Esophagus muscularis mucosa (tissue), 4 donors: Measurements from ENCODE around the gene KDM5C. TPM values are rescaled to one million over a fixed set of nuclear protein-coding genes. Genes with fewer than 3 reads are reported as not detected.
"Not testable (repeated sequence)": the region's sequence is repeated elsewhere in the genome, so short reads cannot be mapped to it uniquely, and the experiment has no call there.

ENCODE experiments used
- DNase-seq: peaks from one replicate; pipeline ENCODE4 v3.0.0-alpha.2; 2017; ENCODE audit errors: extremely low spot score
- H3K27ac ChIP-seq, 4 donors: fragments of 200-600 bp; sonication (generic); replicated peaks in 1 of 4; 1 replicate in 3 of 4; 2 replicates in 1 of 4; pipeline ENCODE4 v1.5.1; 2016 to 2019; ENCODE audit warnings: mild to moderate bottlenecking in 1 of 4
- H3K27me3 ChIP-seq, 4 donors: fragments of 200-600 bp; sonication (generic); one replicate each; pipeline versions ENCODE4 v1.5.1 to v1.6.0; 2016 to 2019
- H3K36me3 ChIP-seq, 4 donors: fragments of 200-600 bp; sonication (generic); one replicate each; pipeline ENCODE4 v1.5.1; 2016 to 2019
- H3K4me1 ChIP-seq, 4 donors: fragments of 200-600 bp; sonication (generic); one replicate each; pipeline ENCODE4 v1.5.1; 2016 to 2019
- H3K4me3 ChIP-seq, 4 donors: fragments of 200-600 bp; sonication (generic); 1 replicate in 2 of 4; 2 replicates in 2 of 4; pipeline ENCODE4 v1.5.1; 2016 to 2019; ENCODE audit warnings: mild to moderate bottlenecking in 4 of 4, moderate library complexity in 1 of 4
- H3K9me3 ChIP-seq, 4 donors: fragments of 200-600 bp; sonication (generic); 1 replicate in 3 of 4; 2 replicates in 1 of 4; pipeline ENCODE4 v1.5.1; 2016 to 2019
- CTCF ChIP-seq, 3 experiments: fragments of 200-600 bp in 2 of 3; fragments of 450-650 bp in 1 of 3; sonication (generic) in 2 of 3; IDR thresholded peaks; one replicate each; pipeline ENCODE4 v1.5.1; 2017 to 2019; ENCODE audit warnings: antibody characterized with exemption in 3 of 3, mild to moderate bottlenecking in 2 of 3, moderate library complexity in 1 of 3
- EP300 ChIP-seq: sonication (generic); formaldehyde crosslinking; IDR thresholded peaks from one replicate; pipeline ENCODE4 v1.6.1; 2017; ENCODE audit warnings: antibody characterized with exemption
- POLR2A ChIP-seq: fragments of 450-650 bp; IDR thresholded peaks from one replicate; pipeline ENCODE4 v1.6.1; 2017; ENCODE audit warnings: antibody characterized with exemption, moderate library complexity, mild to moderate bottlenecking, low read depth
- POLR2AphosphoS5 ChIP-seq, 2 donors: sonication (generic); formaldehyde crosslinking; IDR thresholded peaks; one replicate each; pipeline ENCODE4 v1.6.1; 2017; ENCODE audit warnings: antibody characterized with exemption in 2 of 2
- WGBS: methylation state at CpG from one replicate; pipeline ENCODE4 v1.1.5; 2018; 5-methylcytosine and 5-hydroxymethylcytosine counted together
- intact Hi-C: fragments of 100-400 bp; cut with DNase I; formaldehyde crosslinking; loops from one replicate; pipeline ENCODE4 v1.15.1; 2023
- total RNA-seq, 4 donors: library from RNA; depleted of rRNA; stranded (reverse); fragments of >200 nt; gene quantifications; one replicate each; pipeline versions ENCODE4 v1.1.0 to v1.2.1, GENCODE V29; 2016

The KDM5C gene
- total RNA-seq, 4 donors from 2014 or later = 64.8 to 128 (median 85.2) TPM

- no peaks in the 10 kb centered on the region for H3K9me3 ChIP-seq
- no peak for DNase-seq
Observed at GRCh38 chrX:53166103-53166502, 58.9 kb downstream of the KDM5C start.

GRCh38 chrX:53164566-53164965 lies 60.4 kb downstream of the KDM5C start:
- intact Hi-C loops, H3K9me3 ChIP-seq, H3K36me3 ChIP-seq, H3K27me3 ChIP-seq, DNase-seq, H3K27ac ChIP-seq, H3K4me3 ChIP-seq, H3K4me1 ChIP-seq: not testable (repeated sequence)
- WGBS = 67% methylated on average over 6 of the region's 6 CpGs

More at GRCh38 chrX:53166103-53166502, 58.9 kb downstream of the KDM5C start:
- Histone ChIP-seq H3K4me1 (no peaks in the 10 kb centered on the region), H3K27me3 (no peaks in the 10 kb centered on the region), H3K4me3 (no peak overlapping the region), H3K36me3 (no peaks in the 10 kb centered on the region), H3K27ac (no peak overlapping the region)
- whole genome bisulfite sequencing = 86% methylated on average over 3 of the region's 3 CpGs
- intact Hi-C loops = no loop called here
- TF ChIP-seq EP300 (no peak), POLR2A (no peak), POLR2AphosphoS5 (IDR thresholded peaks at IDR 0.05) (no peak), CTCF (IDR thresholded peaks at IDR 0.05) (no peak)

GRCh38 chrX:53163436-53163835 lies 61.6 kb downstream of the KDM5C start:
- no peak for TF ChIP-seq POLR2AphosphoS5 (IDR thresholded peaks at IDR 0.05)
- no peak for TF ChIP-seq EP300
- no peak for TF ChIP-seq CTCF (IDR thresholded peaks at IDR 0.05)
- TF ChIP-seq POLR2A = no peak
- Histone ChIP-seq H3K36me3 (no peaks in the 10 kb centered on the region), H3K9me3 (no peaks in the 10 kb centered on the region), H3K27me3 (no peaks in the 10 kb centered on the region), H3K27ac (no peak overlapping the region), H3K4me3 (no peak overlapping the region), H3K4me1 (no peaks in the 10 kb centered on the region)
- 68% methylated on average over 7 of the region's 7 CpGs for WGBS
- DNase-seq = no peak
- intact Hi-C loops = no loop called here

- no peak for DNase-seq
- Histone ChIP-seq H3K36me3 (no peaks in the 10 kb centered on the region), H3K4me3 (no peak overlapping the region), H3K27me3 (no peaks in the 10 kb centered on the region), H3K9me3 (no peaks in the 10 kb centered on the region), H3K4me1 (no peaks in the 10 kb centered on the region), H3K27ac (no peak overlapping the region)
- TF ChIP-seq EP300 (no peak), POLR2AphosphoS5 (IDR thresholded peaks at IDR 0.05) (no peak), CTCF (IDR thresholded peaks at IDR 0.05) (no peak), POLR2A (no peak)
- intact Hi-C loops = no loop called here
- whole genome bisulfite sequencing = 89% methylated on average over 6 of the region's 6 CpGs
Observed at GRCh38 chrX:53160297-53160983, 64.6 kb downstream of the KDM5C start.

- Histone ChIP-seq H3K27ac (no peak overlapping the region), H3K27me3 (no peaks in the 10 kb centered on the region), H3K4me3 (no peak overlapping the region), H3K4me1 (no peaks in the 10 kb centered on the region), H3K9me3 (no peaks in the 10 kb centered on the region), H3K36me3 (no peaks in the 10 kb centered on the region)
- intact Hi-C loops = no loop called here
- DNase-seq = no peak
- TF ChIP-seq CTCF (IDR thresholded peaks at IDR 0.05) (no peak), POLR2A (no peak), EP300 (no peak), POLR2AphosphoS5 (IDR thresholded peaks at IDR 0.05) (no peak)
- 95% methylated on average over 11 of the region's 11 CpGs for WGBS
Observed at GRCh38 chrX:53159184-53159583, 65.8 kb downstream of the KDM5C start.
